Measurements from ENCODE around the gene ZNF827. TPM values are rescaled to one million over a fixed set of nuclear protein-coding genes. Genes with fewer than 3 reads are reported as not detected.

ZNF827 gene
- total and polyA plus RNA-seq, 2 experiments from 2014 or later, result 7.8 to 17.5 TPM

GRCh38 chr4:145774473-145774872, 164.2 kb downstream of the ZNF827 start:
- no peak for DNase-seq (ENCODE audit: low spot score)
- WGBS (ENCODE audit: low lambda C conversion rate, missing lambda C conversion rate), result 93% methylated on average over 6 of the region's 6 CpGs
- Histone ChIP-seq H3K27me3 (no peaks in the 10 kb centered on the region), H3K4me3 (no peak overlapping the region), H3K4me1 (ENCODE audit: insufficient read depth) (no peaks in the 10 kb centered on the region), H3K9me2 (replicated peaks; ENCODE audit: insufficient read depth) (no peaks in the 10 kb centered on the region), H3K79me2 (no peaks in the 10 kb centered on the region), H4K20me1 (ENCODE audit: insufficient read depth, poor library complexity, severe bottlenecking) (no peaks in the 10 kb centered on the region), H3K36me3 (replicated peaks; ENCODE audit: insufficient read depth, low read depth) (no peaks in the 10 kb centered on the region), H3K27ac (no peak overlapping the region), H3K9me3 (ENCODE audit: low read depth) (no peaks in the 10 kb centered on the region), H2AFZ (no peak overlapping the region), H3K4me2 (no peak overlapping the region)
- TF ChIP-seq, protein P1, sequence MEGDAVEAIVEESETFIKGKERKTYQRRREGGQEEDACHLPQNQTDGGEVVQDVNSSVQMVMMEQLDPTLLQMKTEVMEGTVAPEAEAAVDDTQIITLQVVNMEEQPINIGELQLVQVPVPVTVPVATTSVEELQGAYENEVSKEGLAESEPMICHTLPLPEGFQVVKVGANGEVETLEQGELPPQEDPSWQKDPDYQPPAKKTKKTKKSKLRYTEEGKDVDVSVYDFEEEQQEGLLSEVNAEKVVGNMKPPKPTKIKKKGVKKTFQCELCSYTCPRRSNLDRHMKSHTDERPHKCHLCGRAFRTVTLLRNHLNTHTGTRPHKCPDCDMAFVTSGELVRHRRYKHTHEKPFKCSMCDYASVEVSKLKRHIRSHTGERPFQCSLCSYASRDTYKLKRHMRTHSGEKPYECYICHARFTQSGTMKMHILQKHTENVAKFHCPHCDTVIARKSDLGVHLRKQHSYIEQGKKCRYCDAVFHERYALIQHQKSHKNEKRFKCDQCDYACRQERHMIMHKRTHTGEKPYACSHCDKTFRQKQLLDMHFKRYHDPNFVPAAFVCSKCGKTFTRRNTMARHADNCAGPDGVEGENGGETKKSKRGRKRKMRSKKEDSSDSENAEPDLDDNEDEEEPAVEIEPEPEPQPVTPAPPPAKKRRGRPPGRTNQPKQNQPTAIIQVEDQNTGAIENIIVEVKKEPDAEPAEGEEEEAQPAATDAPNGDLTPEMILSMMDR (IDR thresholded peaks at IDR 0.05; ENCODE audit: poor library complexity), result no peak
- no peak for TF ChIP-seq EZH2phosphoT487 (IDR thresholded peaks at IDR 0.05; ENCODE audit: low read depth, severe bottlenecking, unreplicated experiment)
- no peak for TF ChIP-seq EZH2 (IDR thresholded peaks at IDR 0.05; ENCODE audit: borderline replicate concordance)

DNA sequence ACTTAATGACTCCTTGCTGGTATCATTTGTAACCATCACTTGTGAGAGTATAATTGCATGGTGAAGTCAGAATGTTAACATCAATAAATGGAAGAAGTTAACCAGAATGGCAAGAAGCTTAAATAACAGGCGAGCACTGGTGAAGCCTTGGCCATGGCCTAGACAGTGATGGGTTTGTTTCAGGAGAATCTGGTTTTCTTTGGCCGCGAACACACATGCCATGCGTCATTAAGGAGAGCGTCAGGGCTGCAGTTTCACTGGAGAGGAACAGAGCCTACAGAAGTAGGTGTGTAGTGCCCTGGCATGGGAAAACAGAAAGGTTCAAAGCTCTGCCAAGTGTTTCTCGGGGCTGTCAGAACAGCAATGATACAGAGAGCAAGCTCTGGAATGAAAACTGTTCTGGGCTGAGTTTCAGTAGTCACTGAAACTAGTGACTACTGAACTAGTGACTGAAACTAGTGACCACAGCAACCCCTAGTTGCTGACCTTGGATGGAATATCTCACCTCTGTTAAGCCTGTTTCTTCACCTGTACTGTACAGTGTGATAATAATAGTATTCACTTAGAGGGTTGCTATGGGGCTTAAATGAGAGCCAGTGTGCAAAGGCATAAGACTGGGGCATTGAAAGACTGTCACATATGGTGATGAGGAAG, 164.9 kb downstream of the ZNF827 start:
- H3K27me3 ChIP-seq, result no peaks in the 10 kb centered on the region
- no peak for DNase-seq (ENCODE audit: low spot score)
- H3K4me1 ChIP-seq (ENCODE audit: insufficient read depth), result no peaks in the 10 kb centered on the region
- no peak overlapping the region for H2AFZ ChIP-seq
- H3K4me3 ChIP-seq, result no peak overlapping the region
- no peak overlapping the region for H3K4me2 ChIP-seq
- H3K36me3 ChIP-seq (replicated peaks; ENCODE audit: insufficient read depth, low read depth), result no peaks in the 10 kb centered on the region
- 94% methylated on average over 6 of the region's 6 CpGs for WGBS (ENCODE audit: low lambda C conversion rate, missing lambda C conversion rate)
- no peak overlapping the region for H3K27ac ChIP-seq
- no peaks in the 10 kb centered on the region for H3K9me2 ChIP-seq (replicated peaks; ENCODE audit: insufficient read depth)
- no peaks in the 10 kb centered on the region for H3K9me3 ChIP-seq (ENCODE audit: low read depth)
- no peaks in the 10 kb centered on the region for H4K20me1 ChIP-seq (ENCODE audit: insufficient read depth, poor library complexity, severe bottlenecking)
- TF ChIP-seq EZH2 (IDR thresholded peaks at IDR 0.05; ENCODE audit: borderline replicate concordance) (no peak), EZH2phosphoT487 (IDR thresholded peaks at IDR 0.05; ENCODE audit: low read depth, severe bottlenecking, unreplicated experiment) (no peak)
- TF ChIP-seq, protein P1 (IDR thresholded peaks at IDR 0.05; ENCODE audit: poor library complexity), result no peak
- H3K79me2 ChIP-seq, result no peaks in the 10 kb centered on the region

DNA sequence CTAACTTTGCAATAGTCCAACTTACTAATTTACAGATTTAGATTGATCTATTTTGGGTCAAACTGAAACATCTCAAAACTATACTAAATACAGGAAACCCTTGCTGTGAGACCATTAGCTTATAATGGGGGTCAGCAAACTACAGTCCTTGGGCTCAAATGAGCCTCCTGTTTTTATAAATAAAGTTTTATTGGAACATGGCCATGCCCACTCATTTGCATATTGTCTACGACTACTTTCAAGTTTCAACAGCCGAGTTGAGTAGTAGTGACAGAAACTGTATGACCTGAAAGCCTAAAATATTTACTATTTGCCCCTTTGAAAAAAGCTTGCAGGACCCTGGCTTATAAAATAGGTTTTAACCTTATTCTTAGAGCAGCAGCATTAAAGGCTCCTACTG, 166.3 kb downstream of the ZNF827 start:
- no peaks in the 10 kb centered on the region for H3K4me1 ChIP-seq (ENCODE audit: insufficient read depth)
- H3K27ac ChIP-seq, result no peak overlapping the region
- H4K20me1 ChIP-seq (ENCODE audit: insufficient read depth, poor library complexity, severe bottlenecking), result no peaks in the 10 kb centered on the region
- WGBS (ENCODE audit: low lambda C conversion rate, missing lambda C conversion rate), result 92% methylated on average over 2 of the region's 2 CpGs
- no peak overlapping the region for H2AFZ ChIP-seq
- DNase-seq (ENCODE audit: low spot score), result no peak
- H3K9me2 ChIP-seq (replicated peaks; ENCODE audit: insufficient read depth), result no peaks in the 10 kb centered on the region
- H3K9me3 ChIP-seq (ENCODE audit: low read depth), result no peaks in the 10 kb centered on the region
- TF ChIP-seq EZH2phosphoT487 (IDR thresholded peaks at IDR 0.05; ENCODE audit: low read depth, severe bottlenecking, unreplicated experiment) (no peak), EZH2 (IDR thresholded peaks at IDR 0.05; ENCODE audit: borderline replicate concordance) (no peak)
- TF ChIP-seq, protein P1 (IDR thresholded peaks at IDR 0.05; ENCODE audit: poor library complexity), result no peak
- H3K27me3 ChIP-seq, result no peaks in the 10 kb centered on the region
- no peaks in the 10 kb centered on the region for H3K36me3 ChIP-seq (replicated peaks; ENCODE audit: insufficient read depth, low read depth)
- no peaks in the 10 kb centered on the region for H3K79me2 ChIP-seq
- no peak overlapping the region for H3K4me2 ChIP-seq
- H3K4me3 ChIP-seq, result no peak overlapping the region
